Esophagus squamous epithelium (tissue), 4 donors: Measurements from ENCODE around the gene CAPZB.

Experiments used
- CTCF ChIP-seq, 6 experiments: fragments of 450-650 bp in 4 of 6; fragments of 200-600 bp in 2 of 6; sonication (generic) in 2 of 6; IDR thresholded peaks; one replicate each; pipeline ENCODE4 v1.5.1; 2016 to 2019; ENCODE audit warnings: antibody characterized with exemption in 6 of 6, mild to moderate bottlenecking in 4 of 6, moderate library complexity in 4 of 6
- POLR2A ChIP-seq, 4 donors: fragments of 450-650 bp; IDR thresholded peaks; one replicate each; pipeline ENCODE4 v1.6.1; 2017; ENCODE audit warnings: antibody characterized with exemption in 4 of 4, mild to moderate bottlenecking in 4 of 4, moderate library complexity in 3 of 4

GRCh38 chr1:19435181-19435580, 50.2 kb downstream of the CAPZB start:
- TF ChIP-seq POLR2A (IDR thresholded peaks at IDR 0.05) (no peak), CTCF (IDR thresholded peaks at IDR 0.05) (no peak)
